ENCODE data around the gene KCNIP1.

The KCNIP1 gene

DNA sequence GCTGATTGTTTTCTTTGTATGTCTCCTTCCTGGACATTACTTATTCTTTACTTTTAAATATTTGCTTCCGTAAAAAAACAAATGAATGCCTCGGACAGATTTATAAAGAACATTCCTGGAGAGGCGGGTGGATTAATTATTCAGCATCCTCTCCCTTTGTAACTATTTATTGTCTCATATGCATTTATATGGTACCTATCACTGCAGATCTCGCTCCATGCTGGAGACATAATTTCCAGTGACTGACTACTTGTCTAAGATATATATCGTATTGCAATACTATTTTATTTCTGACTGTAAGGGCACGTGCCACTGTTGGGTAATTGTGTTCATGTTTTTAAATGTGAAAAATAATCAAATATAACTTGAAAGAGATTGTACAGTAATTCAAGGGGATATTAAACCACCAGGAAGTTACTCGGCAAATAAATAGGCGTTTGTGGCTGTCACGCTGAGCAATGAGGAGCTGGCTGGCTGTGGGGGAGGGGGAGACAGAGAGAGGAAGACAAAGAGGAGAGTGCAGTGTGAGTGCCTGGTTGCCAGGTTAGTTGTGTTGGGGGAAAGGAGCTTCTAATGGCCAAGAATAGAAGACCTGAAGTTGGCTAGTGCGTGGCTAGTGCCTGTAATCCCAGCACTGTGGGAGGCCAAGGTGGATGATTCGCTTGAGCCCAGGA lies 147.9 kb downstream of the KCNIP1 start:
- DNase-seq = no peak

DNA sequence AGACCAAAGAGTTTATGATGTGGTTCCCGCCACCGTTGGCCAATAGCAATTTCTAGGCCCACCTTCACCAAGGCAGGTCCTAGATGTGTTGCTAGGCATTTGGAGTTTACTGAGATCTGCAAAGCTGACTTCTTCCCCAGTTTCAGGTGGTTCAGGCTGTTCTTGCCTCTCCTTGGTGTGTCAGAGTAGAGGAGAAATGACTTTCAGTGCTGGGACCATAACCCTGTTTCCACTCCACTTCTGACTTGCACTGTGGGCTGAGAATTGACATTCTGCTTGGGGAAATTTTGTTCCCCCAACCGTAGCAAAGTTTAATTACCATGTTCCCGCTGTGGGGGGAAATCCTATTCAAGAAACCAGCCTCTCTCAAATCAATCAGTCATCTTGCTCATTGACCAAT lies 151.7 kb downstream of the KCNIP1 start:
- DNase-seq = no peak

DNA sequence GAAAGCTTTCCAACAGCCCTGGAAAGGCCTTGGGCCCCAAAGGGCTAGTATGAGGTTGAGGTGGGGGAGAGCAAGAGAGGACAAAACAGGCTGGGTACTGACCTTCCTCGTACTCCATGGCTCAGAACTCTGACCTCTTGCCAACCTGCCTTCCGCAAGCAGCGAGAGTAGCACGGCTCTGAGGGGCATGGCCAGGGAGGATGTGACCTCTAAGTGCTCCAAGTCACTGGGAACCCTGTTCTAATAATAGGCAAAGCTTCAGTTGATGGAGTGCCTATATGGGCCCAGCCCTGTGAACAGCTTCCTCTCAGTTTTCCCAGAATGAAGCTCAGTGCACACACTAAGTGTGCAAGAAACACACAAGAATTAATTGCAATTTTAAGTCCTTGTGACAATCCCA lies 152.1 kb downstream of the KCNIP1 start:
- no peak for DNase-seq

DNA sequence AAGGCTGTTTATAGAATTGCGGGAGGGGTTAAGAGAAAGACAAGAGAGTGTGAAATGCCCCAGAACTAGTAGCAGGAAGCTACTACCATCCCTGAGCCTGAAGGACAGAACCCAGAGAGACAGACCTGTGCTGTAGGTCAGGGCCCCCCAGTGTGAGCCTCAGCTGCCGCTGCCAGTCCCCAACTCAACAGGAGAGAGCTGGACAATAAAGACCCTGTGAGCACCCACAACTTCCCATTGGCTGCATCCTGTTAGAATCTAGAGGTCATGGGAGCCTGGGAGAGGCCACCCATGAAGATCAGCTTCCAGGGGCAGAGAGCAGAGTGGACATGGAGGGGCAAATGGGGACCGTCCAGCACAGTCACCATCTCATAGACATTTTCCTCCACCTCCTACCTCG lies 152.5 kb downstream of the KCNIP1 start:
- no peak for DNase-seq

DNA sequence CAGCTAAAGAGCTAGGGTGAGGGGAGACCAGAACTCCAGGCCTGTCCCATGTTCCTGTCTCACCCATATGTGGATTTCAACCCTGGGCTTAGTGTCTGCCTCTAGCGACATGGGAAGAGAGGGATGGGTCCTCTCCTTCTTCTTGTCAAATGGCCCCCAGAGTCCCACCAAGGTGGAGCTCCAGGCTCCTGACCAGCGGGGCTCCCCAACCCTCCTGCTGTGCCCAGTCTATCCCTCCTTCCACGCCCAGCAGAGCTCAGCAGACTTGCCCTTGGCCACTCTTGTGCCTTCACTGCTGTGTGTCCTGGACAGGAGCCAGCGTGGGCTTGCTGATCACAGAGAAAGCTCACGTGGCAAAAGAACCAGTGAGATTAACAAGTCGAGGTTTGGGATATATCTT lies 156.7 kb downstream of the KCNIP1 start:
- DNase-seq = no peak

DNA sequence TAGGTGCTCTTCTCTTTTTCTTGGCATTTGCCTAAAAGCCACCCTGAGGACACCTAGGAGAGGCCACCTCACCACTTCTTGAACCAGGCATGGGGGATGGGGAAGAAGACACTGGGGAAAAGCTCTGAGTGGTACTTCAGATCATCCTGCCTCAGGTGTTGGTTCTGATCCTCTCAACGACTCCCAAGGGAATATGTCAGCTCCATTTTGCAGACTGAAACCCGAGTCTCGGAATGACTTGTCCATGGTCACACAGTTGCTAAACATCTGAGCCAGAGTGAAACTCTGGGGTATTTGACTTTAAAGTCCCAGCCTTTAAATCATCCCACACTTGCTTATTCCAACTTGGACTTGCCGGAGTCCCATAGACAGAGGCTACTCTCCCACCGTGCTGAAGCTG lies 159.1 kb downstream of the KCNIP1 start:
- DNase-seq = no peak

DNA sequence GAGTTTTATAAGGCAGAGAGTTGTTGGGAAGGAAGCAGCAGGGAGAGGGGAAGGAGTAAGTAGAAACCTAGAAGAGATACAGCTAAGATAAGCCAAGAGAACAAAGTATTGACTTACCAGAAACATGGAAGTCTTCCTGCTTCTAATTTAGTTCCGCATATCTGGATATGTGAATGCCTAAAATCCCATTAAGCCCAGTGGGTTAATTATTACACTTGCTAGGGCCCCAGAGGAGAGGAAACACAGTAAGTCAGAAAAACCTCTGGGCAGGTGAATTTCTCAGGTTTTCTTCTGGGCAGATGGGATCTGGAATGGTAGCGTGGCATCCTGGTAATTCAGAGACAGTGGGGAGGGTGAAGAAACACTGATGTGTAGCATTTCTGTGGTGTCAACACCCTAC lies 175.0 kb downstream of the KCNIP1 start:
- no peak for DNase-seq

DNA sequence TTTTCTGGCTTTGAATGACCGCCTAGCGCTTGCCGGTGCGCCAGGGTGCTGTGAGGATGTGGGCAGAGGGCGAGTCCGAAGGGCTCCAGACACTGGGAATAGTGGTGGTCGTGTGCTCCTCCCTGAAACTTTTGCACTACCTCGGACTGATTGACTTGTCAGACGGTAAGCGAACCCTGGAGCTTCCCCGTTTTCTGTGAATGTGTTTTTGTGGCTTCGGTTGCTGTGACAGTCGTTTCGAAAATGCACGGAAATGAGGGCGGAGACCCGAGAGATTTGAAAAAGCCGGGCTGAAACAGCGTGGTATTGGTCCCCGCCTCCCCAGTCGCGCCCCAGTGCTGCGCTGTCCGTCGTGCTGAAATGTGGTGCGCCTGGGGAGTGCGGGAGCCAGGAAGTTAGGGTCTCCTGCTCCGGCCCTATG lies 177.2 kb downstream of the KCNIP1 start:
- no peak for DNase-seq

DNA sequence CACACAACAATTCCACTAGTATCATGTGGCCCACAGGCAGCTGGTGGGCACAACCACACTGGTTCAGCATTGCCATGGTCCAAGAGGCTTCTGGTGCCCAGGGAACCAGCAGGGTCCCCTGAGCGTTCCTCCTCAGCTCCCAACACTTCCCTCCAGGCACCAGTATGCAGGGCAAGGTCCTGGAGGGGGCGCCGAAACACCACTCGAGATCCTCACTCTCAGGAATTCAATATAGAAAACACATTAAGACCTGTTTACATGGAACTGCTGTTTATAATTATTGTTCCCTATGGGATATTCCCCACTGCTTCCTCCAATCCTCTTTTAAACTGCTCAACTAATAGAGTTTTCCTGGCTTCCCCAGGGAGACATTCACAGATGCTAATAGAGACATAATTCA lies 187.8 kb downstream of the KCNIP1 start:
- DNase-seq = no peak

DNA sequence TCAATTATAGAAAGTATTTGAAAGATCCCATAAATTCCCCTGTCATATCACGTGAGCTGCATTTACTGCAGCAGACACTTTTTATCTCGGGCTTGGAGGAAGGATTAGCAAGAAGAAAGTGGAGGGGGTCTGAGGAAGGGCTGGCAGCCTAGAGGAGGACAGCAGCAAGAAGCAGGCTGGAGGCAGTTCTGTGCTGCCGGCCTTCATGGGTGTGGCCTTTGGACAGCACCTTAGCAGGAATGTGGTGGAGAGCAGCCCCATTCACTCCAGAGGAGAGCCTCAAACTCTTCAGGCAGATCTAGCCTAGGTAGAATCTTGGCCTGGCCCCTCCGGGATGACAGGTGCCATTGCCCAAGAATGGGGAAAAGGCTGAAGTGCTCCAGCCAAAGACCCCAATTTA lies 189.9 kb downstream of the KCNIP1 start:
- DNase-seq = no peak

DNA sequence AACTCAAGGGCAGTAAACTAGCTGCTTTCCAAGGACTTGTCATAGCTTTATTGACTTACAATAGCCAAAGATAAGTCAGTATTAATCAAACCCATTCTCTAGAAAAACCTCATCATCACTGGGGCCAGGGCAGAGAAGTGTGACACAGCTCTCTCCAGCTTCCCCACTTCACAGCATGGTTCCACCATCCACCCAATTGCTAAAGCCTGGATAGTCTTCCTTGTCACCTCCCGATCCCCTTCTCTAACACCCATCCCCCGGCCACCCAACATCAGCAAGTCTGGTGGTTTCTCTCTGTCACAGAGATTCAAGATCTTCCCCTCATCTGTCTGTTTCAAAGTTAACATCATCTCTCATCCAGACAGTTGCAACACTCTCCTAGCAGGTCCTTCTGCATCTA lies 191.1 kb downstream of the KCNIP1 start:
- no peak for DNase-seq

DNA sequence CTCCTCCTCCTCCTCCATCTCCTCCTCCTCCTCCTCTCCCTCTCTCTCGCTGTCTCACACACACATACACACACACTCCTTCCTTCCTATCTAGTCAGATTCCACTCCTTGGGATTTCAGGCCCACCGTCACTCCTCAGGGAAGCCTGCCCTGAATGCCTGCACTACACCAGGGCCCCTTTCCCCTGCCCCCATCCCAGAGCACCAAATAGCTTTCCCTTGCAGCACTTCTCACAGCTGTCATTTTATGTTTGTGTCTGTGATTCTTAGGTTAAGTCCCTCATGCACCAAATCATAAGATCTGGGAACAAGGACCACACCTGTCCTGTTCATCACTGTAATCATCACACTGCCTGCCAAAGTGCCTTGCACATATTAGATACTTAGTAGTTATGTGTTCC lies 193.2 kb downstream of the KCNIP1 start:
- no peak for DNase-seq

DNA sequence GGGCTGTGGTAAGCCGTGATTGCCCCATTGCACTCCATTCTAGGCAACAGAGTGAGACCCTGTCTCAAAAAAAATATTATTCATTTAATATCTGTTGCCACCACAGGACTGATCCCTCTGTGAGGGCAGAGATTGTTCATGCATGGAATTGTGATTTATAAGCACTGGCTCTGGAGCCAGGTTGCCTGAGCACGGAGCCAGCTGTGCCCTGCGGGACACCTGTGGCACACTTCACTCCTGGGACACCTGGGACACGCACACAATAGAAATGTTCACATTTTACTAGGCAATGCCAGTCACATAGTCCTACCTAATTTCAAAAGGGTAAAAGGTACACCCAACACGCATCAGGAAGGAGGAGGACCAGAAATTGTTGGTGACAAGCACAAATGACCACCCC lies 196.7 kb downstream of the KCNIP1 start:
- DNase-seq = no peak

DNA sequence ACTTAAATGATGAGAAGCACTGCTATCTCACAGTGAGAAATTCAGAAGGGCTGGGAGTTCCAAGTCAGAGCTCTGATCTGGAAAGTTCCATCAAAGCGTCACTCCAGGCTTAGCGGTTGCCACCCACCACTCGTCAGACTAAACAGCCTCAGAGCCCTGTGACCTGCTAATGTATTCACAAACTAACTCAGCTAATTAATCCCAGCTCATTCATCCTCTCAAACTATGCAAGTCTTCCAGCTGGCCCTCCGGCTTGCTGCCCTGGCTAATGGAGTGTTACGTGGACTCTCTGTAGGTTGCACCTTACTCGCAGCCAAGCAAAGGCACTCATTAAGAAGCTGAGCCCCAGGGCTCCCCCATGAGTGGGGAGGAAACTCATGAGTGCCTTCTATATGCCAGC lies 197.5 kb downstream of the KCNIP1 start:
- no peak for DNase-seq

DNA sequence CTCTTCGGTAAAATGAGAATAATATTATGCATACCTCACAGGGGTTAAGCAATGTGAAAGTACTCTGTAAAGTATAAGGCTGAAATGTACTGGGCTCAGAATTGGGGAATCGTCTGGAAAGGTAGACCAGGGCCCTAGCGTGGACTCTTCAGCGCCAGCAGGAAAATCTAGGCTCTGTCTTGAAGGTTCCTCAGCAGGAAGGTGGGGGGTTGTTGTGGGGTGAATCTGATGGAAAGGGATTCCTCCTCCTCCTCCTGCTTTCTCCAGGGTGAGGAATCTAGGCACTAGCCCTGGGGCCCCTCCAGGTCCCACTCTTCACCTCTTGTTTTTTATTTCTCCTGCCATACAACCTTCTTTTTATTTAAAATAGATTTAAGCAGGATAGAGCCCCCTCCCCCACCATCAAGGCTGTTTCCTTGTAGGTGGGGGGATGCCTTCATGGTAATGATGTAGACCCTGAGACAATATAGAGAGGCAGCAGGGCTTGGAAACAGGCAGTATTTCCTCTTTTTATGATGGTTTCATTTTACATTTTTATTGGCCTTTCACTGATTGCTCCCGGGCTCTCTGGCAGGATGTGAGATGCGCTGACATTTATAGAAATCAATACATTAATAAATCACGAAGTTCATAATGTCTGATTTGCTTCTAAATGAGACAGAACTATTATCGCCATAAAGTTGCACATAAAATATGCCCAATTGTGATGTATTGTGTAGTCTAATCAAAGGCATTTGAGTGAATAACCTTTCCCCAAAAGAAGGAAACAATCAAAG lies 200.8 kb downstream of the KCNIP1 start:
- no peak for DNase-seq

DNA sequence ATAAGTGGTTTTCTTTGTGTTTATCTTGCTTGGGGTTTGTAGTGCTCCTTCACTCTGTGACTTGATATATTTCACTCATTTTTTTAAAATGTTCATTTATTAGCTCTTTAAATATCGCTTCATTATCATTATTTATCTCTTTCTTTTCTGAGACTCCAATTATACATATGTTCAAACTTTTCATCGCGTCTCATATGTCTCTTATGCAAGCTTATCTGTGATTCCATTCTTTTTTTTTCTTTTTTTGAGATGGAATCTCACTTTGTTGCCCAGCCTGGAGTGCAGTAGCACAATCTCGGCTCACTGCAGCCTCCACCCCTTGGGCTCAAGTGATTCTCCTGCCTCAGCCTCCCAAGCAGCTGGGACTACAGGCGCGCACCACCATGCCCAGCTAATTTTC lies 205.8 kb downstream of the KCNIP1 start:
- no peak for DNase-seq

DNA sequence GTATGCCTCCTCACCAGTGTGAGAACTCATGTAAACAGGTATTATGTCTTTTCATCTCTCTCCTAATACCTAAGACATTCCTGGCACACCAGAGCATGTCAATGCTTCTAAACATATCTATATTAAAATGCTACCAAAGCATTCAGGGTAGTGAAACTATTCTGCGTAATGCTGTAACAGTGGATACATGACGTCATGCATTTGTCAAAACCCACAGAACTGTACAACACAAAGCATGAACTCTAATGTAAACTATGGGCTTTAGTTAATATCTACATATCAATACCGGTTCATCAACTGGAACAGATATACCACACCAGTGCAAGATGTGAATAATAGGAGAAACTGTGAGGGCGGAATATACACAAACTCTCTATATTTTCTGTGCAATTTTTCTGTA lies 207.5 kb downstream of the KCNIP1 start:
- DNase-seq = no peak

DNA sequence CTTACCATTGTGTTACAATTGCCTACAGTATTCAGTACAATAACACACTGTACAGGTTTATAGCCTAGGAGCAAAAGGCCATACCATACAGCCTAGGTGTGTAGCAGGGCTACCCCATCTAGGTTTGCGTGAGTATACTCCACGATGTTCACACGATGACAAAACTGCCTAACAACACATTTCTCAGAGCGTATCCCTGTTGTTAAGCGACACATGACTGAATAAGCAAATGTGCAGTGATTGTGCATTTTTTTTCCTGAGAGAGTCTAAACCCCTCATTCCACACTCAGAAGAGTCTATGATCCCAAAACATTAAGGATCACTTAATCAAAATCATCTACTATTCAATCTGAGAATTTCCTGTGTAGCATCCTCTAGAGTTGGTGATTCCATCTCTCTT lies 211.3 kb downstream of the KCNIP1 start:
- no peak for DNase-seq

DNA sequence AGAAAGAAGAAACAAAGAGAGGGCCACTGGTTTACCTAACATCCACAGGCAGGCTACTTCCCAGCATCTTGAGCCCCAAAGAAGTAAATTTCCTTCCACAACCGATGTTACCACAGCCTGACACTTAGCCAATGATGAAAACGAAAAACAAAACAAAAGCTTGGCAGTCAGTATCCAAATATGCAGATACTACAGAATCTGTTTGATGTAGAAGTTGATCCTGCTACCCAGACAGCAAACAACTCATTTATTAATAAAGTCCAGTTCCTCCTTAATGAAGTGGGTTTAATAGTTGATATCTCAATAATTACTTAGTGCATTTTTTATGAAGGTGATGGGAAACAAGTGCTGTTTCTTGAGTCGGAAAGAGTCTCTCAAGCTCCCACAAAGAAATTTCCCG lies 212.6 kb downstream of the KCNIP1 start:
- DNase-seq = no peak

DNA sequence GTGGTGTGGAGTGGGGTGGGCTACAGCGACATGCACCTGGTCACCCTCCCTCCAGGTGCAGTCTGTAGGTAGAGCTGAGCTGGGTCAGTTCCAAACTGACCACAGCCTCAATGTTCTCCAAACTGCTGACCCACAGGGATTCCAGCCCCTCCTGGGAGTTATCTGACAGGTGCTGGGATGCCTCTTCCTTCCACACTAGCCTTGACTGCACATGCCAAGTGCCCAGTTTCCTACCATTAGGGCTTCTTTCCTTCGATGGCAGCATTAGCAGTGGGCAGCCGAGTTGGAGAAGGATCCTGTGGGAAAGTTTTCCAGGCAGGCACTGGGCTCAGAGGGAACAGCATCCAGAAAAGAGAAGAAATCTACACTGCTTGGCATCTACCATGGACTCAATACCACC lies 215.7 kb downstream of the KCNIP1 start:
- no peak for DNase-seq

DNA sequence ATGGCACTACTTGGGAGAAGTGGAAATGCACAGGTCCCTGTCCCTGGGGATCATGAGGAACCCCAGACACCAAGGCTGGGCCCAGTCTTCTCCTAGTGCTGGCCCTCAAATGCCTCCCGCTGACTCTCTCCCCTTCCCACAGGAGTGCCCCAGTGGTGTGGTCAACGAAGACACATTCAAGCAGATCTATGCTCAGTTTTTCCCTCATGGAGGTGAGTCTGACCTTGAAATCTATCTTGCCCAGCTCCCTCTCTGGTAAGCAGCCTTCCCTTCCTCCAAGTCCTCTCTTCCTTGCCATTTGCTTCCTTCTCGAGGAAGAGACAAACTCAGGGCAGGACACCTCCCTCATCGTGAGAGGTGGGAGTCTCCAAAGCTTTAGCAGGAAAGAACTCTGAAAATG lies 216.4 kb downstream of the KCNIP1 start:
- DNase-seq = no peak

DNA sequence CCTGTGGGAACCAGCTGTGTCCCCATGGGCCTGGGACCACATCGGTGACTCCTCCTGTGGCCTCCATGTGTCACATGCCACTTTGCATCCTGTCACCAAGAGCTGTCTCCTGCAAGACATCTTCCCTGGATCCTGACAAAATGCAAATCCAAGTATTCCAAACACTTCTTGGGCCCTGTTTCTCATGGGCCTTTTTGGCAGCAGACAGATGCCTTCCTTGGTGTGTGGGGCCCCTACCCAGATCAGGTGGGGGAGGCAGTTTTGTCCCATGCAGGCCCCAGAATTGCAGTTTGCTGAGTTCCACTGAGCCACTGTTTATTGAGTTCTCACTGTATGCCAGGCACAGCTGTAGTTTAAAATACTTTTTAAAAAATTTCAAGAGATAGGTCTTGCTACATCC lies 217.2 kb downstream of the KCNIP1 start:
- DNase-seq = no peak

DNA sequence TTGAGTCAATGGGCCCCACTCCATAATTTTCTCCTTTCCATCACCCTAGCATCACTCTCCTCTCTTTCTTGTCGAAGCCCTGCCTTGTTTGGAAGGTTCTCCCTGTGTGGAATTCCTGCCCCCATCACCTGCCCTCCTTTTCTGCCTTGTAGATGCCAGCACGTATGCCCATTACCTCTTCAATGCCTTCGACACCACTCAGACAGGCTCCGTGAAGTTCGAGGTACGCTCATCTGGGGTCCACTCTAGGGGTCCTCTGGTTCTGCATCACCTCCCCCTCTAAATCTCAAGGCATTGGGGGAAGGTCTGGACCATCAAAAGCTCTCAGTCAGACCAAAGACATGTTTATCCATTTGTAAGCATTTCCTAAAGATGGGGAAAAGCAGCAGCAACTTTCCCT lies 217.9 kb downstream of the KCNIP1 start:
- DNase-seq = no peak

DNA sequence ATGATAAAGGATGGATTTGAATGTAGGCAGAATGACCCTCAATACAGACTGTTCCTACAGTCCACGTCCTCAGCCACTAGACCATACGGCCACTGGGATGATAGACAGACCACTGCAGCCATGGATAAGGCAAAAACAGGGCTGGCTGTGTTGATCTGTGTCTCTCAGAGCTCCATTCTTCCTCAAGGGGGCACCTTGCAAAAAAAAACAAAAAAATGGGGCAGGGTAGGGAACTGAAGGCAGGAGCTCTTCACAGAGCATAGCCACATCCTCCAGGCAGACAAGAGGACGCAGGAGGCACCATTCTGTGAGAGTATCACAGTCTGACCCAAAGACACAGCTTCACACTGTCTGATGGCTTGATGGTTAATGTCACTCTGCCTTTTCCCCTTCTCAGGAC lies 218.5 kb downstream of the KCNIP1 start:
- DNase-seq = no peak

DNA sequence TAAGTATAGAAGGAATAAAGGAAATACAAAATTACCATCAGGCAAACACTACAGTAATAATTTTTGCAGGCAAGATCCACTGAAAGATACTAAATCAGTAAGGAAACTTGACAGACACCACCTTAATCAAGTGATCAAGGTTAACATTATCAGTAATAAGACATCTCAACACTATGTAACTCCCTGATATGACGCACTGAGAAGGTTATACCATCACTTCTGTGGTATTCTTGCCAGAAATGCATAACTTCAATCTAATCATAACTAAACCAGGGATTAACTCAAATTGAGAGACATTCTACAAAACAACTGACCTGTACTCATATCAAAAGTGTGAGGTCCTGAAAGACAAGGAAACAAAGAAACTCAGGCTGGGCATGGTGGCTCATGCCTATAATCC lies 227.2 kb downstream of the KCNIP1 start:
- no peak for DNase-seq

Data from NCI-H146 (cell line).